Measurements from ENCODE around the gene MFSD8.
"Not testable (repeated sequence)": the region's sequence is repeated elsewhere in the genome, so short reads cannot be mapped to it uniquely, and the experiment has no call there.

MFSD8 gene

GRCh38 chr4:127930175-127930574 is 34.8 kb downstream of the MFSD8 start:
- DNase-seq = no peak

GRCh38 chr4:127925720-127926119 is 39.3 kb downstream of the MFSD8 start:
- DNase-seq = not testable (repeated sequence)

GRCh38 chr4:127922226-127922625 is 42.7 kb downstream of the MFSD8 start:
- DNase-seq = no peak

DNA sequence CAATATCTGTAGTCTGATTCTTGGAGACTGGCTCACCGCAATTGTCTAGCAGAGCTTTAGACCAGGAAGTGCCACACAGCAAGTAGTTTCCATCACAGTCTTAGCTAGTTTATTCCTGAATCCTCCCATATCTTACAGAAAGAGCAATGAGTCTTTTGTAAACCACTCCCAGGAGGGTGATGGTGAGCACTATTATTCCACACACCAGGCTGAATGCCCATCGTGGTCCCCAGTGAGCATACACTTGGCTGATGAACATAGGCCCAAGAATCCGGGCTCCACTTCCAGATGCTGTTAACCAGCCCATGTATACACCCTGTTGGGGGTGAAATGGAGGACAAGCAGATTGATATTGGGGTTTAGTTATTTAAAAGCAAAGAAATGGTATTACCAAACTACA is 44.5 kb downstream of the MFSD8 start:
- DNase-seq = no peak

DNA sequence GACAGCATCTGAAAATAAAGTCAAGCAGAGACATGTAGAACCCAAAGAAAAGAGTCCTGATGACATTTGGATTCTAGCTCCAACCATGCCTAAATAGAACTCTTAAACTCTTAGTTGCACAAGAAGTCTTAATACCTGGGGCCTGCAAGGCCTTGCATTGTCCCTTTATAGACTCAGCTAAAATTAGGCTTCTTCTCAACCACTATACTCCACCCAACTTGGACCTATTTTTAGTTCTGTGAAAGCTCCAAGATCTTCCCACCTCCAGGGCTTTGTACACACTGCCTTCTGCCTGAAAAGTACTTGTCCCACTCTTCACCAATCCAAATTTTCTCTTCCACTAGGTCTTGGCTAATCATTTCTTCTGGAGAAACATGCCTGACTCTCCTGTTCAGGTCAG is 47.8 kb downstream of the MFSD8 start:
- DNase-seq = no peak

- no peak for DNase-seq
Measured at GRCh38 chr4:127916512-127916911, 48.5 kb downstream of the MFSD8 start.

- DNase-seq = no peak
Measured at GRCh38 chr4:127905029-127905428, 59.9 kb downstream of the MFSD8 start.

GRCh38 chr4:127899682-127900081 is 65.3 kb downstream of the MFSD8 start:
- not testable (repeated sequence) for DNase-seq

GRCh38 chr4:127896528-127896927 is 68.4 kb downstream of the MFSD8 start:
- DNase-seq = no peak

GRCh38 chr4:127896069-127896468 is 68.9 kb downstream of the MFSD8 start:
- no peak for DNase-seq

DNA sequence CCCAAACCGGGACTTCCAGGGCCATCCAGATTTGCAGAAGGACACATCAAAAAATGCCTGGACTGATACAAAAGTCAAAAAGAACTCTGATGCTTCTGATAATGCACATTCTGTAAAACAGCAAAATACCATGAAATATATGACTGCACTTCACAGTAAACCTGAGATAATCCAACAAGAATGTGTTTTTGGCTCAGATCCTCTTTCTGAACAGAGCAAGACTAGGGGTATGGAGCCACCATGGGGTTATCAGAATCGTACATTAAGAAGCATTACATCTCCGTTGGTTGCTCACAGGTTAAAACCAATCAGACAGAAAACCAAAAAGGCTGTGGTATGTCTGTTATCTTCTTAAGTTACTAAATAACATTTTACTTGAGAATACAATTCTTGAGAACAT is 75.1 kb downstream of the MFSD8 start:
- no peak for DNase-seq

GRCh38 chr4:127888559-127888958 is 76.4 kb downstream of the MFSD8 start:
- DNase-seq = no peak

DNA sequence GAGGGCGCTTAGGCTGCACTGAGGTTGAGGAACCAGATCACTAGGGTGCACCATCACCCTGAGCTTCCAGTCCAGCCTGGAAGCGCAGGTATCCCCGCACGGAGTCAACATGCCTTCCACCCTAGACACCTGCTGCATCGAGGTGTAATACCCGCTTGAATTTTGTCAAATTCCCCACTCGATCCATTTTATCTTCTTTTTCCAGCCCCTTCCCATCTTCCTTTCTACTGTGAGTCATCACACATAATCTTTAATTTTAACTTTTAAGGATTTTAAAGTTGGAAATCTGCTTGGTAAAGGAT is 83.5 kb downstream of the MFSD8 start:
- no peak for DNase-seq

DNA sequence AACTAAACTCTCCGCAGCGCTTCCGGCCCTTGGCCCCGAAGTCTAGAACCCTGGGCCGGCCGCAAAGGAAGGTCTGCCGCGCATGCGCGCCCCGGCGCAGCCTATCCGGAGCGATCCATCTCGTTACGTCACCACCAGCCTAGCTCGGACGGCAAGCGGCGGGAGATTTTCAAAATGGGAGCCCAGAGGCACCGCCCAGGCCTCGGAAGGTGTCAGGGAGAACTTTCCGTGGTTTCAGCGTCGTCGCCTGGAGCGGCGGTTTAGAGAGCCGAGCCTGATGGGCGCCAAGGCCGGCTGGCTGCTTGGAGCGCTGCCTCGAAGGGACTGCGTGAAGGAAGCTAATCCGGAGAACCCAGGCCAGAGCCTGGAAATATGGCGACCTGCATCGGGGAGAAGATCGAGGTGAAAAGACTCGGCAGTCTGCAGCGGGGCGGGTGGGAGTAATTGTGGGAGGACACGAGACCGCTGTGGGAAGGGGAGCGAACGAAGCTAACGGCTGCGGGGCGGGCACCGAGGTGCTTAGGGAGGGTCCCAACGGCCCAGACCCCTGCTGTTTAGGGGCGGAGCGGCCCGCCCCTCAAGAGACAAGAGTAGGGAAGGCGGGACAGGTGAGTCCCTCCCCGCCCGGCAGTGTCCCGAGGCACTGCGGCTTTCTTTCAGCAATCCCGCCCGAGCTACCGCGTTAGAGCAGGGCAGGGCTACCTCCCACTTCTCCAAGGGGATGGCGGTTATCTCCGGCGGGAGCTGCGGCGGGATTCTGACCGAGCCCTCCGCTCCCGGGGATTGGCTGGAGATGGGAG is 84.0 kb downstream of the MFSD8 start, which contains the start of gene PLK4:
PLK4 (plus strand) TSS at position 131 of the 800 bp plus-strand sequence; CDS start at position 373, 242 bp downstream.
- peak; percentile 98 for DNase-seq

GRCh38 chr4:127875791-127876190 is 89.2 kb downstream of the MFSD8 start:
- DNase-seq = no peak

- peak; percentile 31 for DNase-seq
Measured at GRCh38 chr4:127870688-127871087, 94.3 kb downstream of the MFSD8 start.

- DNase-seq = no peak
Measured at GRCh38 chr4:127870281-127870680, 94.7 kb downstream of the MFSD8 start.

DNA sequence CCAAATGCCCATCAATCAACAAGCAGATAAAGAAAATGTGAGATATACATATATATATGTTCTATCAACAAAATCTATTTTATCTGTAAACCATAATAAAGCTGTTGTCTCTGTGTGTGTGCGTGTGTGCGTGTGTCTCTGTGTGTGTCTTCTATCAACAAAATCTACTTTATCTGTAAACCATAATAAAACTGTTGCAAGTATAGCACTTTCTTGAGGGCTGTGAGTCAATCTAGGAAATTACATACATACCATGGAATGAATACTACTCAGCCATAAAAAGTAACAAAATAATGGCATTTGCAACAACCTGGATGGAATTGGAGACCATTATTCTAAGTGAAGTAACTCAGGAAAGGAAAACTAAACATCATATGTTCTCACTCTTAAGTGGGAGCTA is 96.8 kb downstream of the MFSD8 start:
- no peak for DNase-seq

All from right hindlimb (tissue), 1 donor.